DMS53 treated with DMSO at 0.1 percent for 48 hours (cell line): ENCODE measurements around the gene FRAS1.
A peak's percentile ranks its signal among the peaks of the same experiment; 100 is the strongest.
"Not testable (repeated sequence)": the region's sequence is repeated elsewhere in the genome, so short reads cannot be mapped to it uniquely, and the experiment has no call there.

Source experiments
- DNase-seq: peaks from one replicate; lab custom pipeline; 2025; ENCODE audit not compliant: unreplicated experiment; lab: John Stamatoyannopoulos, UW

The FRAS1 gene, protein sequence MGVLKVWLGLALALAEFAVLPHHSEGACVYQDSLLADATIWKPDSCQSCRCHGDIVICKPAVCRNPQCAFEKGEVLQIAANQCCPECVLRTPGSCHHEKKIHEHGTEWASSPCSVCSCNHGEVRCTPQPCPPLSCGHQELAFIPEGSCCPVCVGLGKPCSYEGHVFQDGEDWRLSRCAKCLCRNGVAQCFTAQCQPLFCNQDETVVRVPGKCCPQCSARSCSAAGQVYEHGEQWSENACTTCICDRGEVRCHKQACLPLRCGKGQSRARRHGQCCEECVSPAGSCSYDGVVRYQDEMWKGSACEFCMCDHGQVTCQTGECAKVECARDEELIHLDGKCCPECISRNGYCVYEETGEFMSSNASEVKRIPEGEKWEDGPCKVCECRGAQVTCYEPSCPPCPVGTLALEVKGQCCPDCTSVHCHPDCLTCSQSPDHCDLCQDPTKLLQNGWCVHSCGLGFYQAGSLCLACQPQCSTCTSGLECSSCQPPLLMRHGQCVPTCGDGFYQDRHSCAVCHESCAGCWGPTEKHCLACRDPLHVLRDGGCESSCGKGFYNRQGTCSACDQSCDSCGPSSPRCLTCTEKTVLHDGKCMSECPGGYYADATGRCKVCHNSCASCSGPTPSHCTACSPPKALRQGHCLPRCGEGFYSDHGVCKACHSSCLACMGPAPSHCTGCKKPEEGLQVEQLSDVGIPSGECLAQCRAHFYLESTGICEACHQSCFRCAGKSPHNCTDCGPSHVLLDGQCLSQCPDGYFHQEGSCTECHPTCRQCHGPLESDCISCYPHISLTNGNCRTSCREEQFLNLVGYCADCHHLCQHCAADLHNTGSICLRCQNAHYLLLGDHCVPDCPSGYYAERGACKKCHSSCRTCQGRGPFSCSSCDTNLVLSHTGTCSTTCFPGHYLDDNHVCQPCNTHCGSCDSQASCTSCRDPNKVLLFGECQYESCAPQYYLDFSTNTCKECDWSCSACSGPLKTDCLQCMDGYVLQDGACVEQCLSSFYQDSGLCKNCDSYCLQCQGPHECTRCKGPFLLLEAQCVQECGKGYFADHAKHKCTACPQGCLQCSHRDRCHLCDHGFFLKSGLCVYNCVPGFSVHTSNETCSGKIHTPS (N-terminal part only)

DNA sequence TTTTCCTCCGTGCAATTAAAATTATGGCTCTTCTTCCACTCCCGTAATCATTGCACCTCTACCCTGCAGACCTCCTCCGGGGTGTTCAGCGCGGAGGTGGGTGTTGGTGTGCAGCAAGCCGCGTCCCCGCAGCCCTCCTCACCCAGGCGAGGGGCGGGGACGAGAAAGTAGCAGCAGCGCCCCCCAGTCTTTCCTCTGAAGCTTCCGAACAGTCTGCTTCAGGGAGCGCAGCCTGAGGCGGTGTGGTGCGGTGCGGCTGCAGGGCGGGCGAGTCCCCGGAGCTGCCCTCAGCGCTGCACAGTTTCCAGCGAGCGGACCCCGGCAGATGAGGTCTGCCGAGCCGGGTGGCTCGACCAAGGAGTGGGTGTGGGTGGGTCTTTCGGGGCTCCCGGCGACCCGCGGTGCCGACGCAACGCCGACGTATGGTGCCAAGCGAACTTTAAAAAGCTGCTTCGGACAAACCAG is at the start of gene FRAS1:
FRAS1 (plus strand) TSS at position 189 of the 465 bp plus-strand sequence. CDS start 687 bp downstream, outside the sequence.
- DNase-seq, result no peak

DNA sequence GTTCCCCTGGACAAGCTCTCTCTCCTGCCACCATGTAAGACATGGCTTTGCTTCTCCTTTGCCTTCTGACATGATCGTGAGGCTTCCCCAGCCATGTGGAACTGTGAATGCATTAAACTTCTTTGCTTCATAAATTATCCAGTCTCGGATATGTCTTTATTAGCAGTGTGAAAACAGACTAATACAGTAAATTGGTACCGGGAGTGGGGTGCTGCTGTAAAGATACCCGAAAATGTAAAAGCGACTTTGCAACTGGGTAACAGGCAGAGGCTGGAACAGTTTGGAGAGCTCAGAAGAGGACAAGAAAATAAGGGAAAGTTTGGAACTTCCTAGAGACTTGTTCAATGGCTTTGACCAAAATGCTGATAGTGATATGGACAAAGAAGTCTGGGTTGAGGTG is 46.1 kb upstream of the FRAS1 start:
- DNase-seq, result not testable (repeated sequence)

- peak; percentile 83 for DNase-seq
These were observed 41.9 kb upstream of the FRAS1 start for GRCh38 chr4:78014889-78015886.

DNA sequence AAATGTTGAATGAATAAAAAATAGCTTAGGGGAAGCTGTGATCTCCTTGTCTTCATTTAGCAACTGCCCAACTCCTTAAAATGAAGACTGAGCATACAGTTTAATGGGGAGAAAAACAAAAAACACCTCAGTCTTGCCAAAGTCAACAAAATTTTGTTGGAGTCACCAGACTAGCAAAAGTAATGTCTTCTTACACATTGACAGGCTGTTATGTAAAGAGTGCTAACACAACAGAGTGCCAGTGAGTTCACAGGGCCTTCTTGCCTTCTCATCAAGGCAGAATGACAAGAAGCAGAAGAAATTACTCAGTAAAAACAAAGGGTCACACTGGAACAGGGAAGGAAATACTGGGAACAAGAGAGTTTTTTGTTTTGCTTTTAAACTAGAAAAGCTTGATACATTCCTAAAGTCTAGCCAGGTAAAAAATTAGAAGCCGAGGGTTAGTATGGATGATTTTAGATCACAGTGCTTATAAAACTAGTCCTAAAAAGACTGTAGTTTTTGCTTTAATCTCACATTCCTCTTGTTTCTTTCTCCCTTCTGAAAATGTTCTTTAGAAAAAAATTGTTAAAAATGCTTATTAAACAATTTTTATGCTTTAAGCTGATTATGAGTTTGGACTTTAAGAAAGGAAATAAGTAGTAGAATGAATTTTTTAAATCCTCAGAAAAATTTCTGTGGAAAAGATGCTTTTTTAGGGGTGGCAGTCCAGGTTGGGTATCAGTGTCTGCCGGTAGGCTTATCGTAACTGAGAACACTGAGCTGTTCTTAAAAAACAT is 38.7 kb upstream of the FRAS1 start:
- DNase-seq, result no peak

- DNase-seq, result no peak
These were observed 37.7 kb upstream of the FRAS1 start for GRCh38 chr4:78019414-78019813.

GRCh38 chr4:78020677-78021076 is 36.4 kb upstream of the FRAS1 start:
- peak; percentile 34 for DNase-seq

- no peak for DNase-seq
These were observed 34.6 kb upstream of the FRAS1 start for GRCh38 chr4:78022517-78022916.

- DNase-seq, result no peak
These were observed 33.0 kb upstream of the FRAS1 start for GRCh38 chr4:78024085-78024484.

DNA sequence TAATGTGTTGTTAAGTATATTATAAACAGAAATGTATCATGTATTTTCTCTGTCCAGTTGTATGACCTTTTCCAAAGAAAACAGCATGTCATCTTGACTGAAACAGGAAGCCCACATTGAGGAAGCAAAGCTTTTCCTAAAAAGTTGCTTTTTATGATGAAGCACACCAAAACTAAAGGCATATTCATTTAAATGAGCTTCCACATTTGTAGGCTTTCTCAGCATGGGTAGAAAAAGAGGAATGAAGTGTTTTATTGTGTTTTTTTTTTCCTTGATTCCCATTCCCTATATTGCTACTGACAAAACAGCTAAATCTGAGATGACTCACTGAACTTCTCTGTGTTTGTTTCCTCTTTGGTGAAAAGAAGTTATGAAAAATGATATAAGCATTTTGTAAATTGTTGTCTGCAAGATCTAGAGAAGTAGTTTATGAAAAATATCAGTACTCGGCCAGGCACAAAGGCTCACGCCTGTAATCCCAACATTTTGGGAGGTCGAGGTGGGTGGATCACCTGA is 32.5 kb upstream of the FRAS1 start:
- DNase-seq, result no peak

DNA sequence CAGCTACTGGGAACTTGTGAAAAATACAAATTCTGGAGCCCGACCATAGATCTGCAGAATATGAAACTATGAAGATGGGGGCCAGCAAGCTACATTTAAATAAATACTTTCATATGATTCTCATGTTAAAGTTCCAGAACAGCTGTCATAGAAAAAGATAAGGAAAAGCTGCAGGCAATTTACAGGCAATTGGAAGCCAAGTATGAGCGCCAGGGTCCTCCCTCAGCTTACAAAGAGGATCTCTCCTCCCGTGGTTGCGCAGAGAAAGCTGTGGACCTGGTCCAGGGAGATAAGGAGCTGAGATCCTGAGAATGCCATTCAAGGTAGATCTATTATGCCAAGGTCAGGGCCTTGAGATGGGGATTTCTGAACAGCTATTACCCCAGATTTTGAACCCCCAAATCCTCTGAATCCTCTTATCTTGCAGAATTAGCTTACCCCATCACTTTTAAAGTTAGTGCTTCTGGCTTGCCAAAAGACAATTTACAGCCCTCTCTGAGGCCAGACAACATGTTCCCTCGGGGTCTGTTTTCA is 25.6 kb upstream of the FRAS1 start:
- no peak for DNase-seq

GRCh38 chr4:78032446-78032845 is 24.7 kb upstream of the FRAS1 start:
- peak; percentile 32 for DNase-seq

DNA sequence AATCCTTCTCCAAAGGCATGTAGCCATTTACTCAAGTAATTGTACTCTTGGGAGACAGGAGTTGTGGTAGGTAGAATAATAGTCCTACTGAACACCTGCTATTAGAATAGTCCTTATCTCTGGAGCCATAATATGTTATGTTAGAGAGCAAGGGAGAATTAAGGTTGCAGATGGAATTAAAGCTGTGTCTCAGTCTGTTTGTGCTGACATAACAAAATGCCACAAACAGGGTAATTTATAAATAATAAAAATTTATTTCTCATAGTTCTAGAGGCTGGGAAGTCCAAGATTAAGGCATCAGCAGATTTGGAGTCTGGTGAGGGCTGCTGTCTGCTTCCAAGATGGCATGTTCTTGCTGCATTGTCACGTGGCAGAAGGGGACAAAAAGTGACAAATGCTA is 24.2 kb upstream of the FRAS1 start:
- no peak for DNase-seq

GRCh38 chr4:78033861-78034260 is 23.3 kb upstream of the FRAS1 start:
- no peak for DNase-seq

GRCh38 chr4:78038704-78039103 is 18.4 kb upstream of the FRAS1 start:
- DNase-seq, result no peak

GRCh38 chr4:78039678-78040077 is 17.4 kb upstream of the FRAS1 start:
- no peak for DNase-seq

GRCh38 chr4:78040431-78040830 is 16.7 kb upstream of the FRAS1 start:
- no peak for DNase-seq

DNA sequence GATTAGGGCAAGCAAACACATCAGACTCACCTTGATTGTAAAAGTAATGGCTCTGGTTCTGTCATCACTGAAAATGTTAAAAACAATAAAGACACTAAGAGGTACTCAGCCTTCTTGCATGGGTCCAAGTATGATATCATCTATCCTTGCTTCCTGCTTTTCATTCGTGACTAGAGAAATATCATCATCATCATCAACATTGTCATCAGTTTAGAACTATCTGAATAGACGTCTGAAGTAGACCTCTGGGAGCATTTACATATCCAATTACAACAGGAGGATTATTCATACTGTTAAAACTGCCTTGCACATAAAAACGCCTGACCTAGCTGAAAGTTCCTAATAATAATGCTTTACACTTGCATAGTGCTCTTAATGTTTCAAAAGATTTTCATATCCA is 9.8 kb upstream of the FRAS1 start:
- no peak for DNase-seq

- peak; percentile 64 for DNase-seq
These were observed 626 bp upstream of the FRAS1 start for GRCh38 chr4:78056265-78057129.
